Peyer's patch (tissue), 4 donors: ENCODE data around the gene SIGLEC9.

Source experiments
- CTCF ChIP-seq, 6 experiments: fragments of 450-650 bp in 4 of 6; fragments of 200-600 bp in 2 of 6; sonication (generic) in 1 of 6; IDR thresholded peaks; one replicate each; pipeline ENCODE4 v1.5.1; 2017 to 2019; ENCODE audit warnings: antibody characterized with exemption in 6 of 6, mild to moderate bottlenecking in 3 of 6, moderate library complexity in 1 of 6
- POLR2A ChIP-seq, 2 donors: fragments of 450-650 bp; IDR thresholded peaks; one replicate each; pipeline ENCODE4 v1.5.1; 2017; ENCODE audit warnings: antibody characterized with exemption in 2 of 2, mild to moderate bottlenecking in 2 of 2, moderate library complexity in 2 of 2

DNA sequence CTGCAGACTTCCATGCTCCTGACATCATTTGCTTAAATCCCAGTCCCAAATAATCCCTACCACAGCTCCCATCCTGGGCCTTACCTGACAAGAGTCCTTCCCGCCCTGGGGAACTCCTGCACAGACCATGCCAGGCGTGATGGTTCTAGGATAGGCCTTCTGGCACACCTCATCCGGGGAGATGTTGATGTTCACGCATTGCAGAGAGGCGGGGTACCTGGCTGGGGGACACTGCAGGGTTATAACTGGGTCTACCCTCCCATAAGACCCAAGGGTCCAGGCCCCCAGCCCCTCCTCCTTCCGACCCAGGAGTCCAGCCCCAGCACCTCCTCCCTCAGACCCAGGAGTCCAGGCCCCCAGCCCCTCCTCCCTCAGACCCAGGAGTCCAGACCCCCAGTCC, 46.0 kb upstream of the SIGLEC9 start:
- TF ChIP-seq CTCF (IDR thresholded peaks at IDR 0.05) = no peak
- TF ChIP-seq POLR2A (IDR thresholded peaks at IDR 0.05) = no peak
